Keratinocyte (primary cell): ENCODE measurements around the gene MCF2L2. TPM values are rescaled to one million over a fixed set of nuclear protein-coding genes. Genes with fewer than 3 reads are reported as not detected.

Source experiments
- DNase-seq: peaks from one replicate; pipeline ENCODE4 v3.0.0-alpha.2; 2011; ENCODE audit warnings: low read depth, missing footprints, low spot score
- FAIRE-seq: peaks from 2 replicates; lab custom pipeline; 2011; peaks lifted over from hg19 to GRCh38; lab: Jason Lieb, UNC
- H2AFZ ChIP-seq: 2 replicates; pipeline ENCODE4 v1.6.0; 2012; ENCODE audit warnings: low read length, control low read depth, inconsistent platforms; ENCODE audit not compliant: control insufficient read depth
- H3K27ac ChIP-seq: 2 replicates; pipeline ENCODE4 v1.5.1; 2011; ENCODE audit warnings: low read length; ENCODE audit not compliant: control insufficient read depth, insufficient read depth
- H3K27me3 ChIP-seq: 3 replicates; pipeline ENCODE4 v1.6.0; 2011; ENCODE audit warnings: low read length; ENCODE audit not compliant: control insufficient read depth, insufficient read depth; ENCODE audit errors: extremely low read depth
- H3K36me3 ChIP-seq, 2 experiments: 2 replicates in 1 of 2; 3 replicates in 1 of 2; pipeline ENCODE4 v1.5.1; 2011; ENCODE audit warnings: low read length in 2 of 2, mild to moderate bottlenecking in 1 of 2; ENCODE audit not compliant: control insufficient read depth in 2 of 2, insufficient read depth in 2 of 2; ENCODE audit errors: extremely low read depth in 1 of 2
- H3K4me1 ChIP-seq: 3 replicates; pipeline ENCODE4 v1.5.1; 2011; ENCODE audit warnings: low read length; ENCODE audit not compliant: control insufficient read depth, insufficient read depth; ENCODE audit errors: extremely low read depth
- H3K4me2 ChIP-seq: 3 replicates; pipeline ENCODE4 v1.6.0; 2011; ENCODE audit warnings: low read depth, low read length; ENCODE audit not compliant: control insufficient read depth, insufficient read depth; ENCODE audit errors: extremely low read depth
- H3K4me3 ChIP-seq, 3 experiments: fragments of 200-600 bp in 1 of 3; sonication (generic) in 1 of 3; 2 replicates in 2 of 3; 3 replicates in 1 of 3; pipeline ENCODE4 v1.5.1; 2011 to 2016; ENCODE audit warnings: low read length in 3 of 3, mild to moderate bottlenecking in 3 of 3, control low read depth in 2 of 3, inconsistent platforms in 1 of 3, low read depth in 1 of 3, mixed read lengths in 1 of 3, mixed run types in 1 of 3, moderate library complexity in 1 of 3; ENCODE audit not compliant: control insufficient read depth in 2 of 3, insufficient read depth in 2 of 3; ENCODE audit errors: extremely low read depth in 1 of 3
- H3K79me2 ChIP-seq: 2 replicates; pipeline ENCODE4 v1.6.0; 2012; ENCODE audit warnings: low read length; ENCODE audit not compliant: control insufficient read depth, insufficient read depth
- H3K9ac ChIP-seq: 3 replicates; pipeline ENCODE4 v1.6.0; 2011; ENCODE audit warnings: low read length; ENCODE audit not compliant: control insufficient read depth, insufficient read depth; ENCODE audit errors: extremely low read depth
- H3K9me1 ChIP-seq: 3 replicates; pipeline ENCODE4 v1.6.0; 2011; ENCODE audit warnings: low read length; ENCODE audit not compliant: control insufficient read depth, insufficient read depth; ENCODE audit errors: extremely low read depth
- H3K9me3 ChIP-seq: 2 replicates; pipeline ENCODE4 v1.5.1; 2012; ENCODE audit warnings: low read depth, low read length; ENCODE audit not compliant: control insufficient read depth
- H4K20me1 ChIP-seq: 3 replicates; pipeline ENCODE4 v1.6.0; 2011; ENCODE audit warnings: low read length; ENCODE audit not compliant: control insufficient read depth, insufficient read depth; ENCODE audit errors: extremely low read depth
- CTCF ChIP-seq, 3 experiments: IDR thresholded peaks in 1 of 3; conservative IDR thresholded peaks in 1 of 3; optimal IDR thresholded peaks in 1 of 3; 2 replicates in 2 of 3; 3 replicates in 1 of 3; pipeline versions ENCODE3 to v1.5.1; 2011; ENCODE audit warnings: low read length in 3 of 3, mild to moderate bottlenecking in 3 of 3, moderate library complexity in 2 of 3, control low read depth in 1 of 3, inconsistent platforms in 1 of 3; ENCODE audit not compliant: insufficient read depth in 2 of 3; ENCODE audit errors: extremely low read depth in 1 of 3
- EZH2 ChIP-seq: IDR thresholded peaks from one replicate; pipeline ENCODE4 v1.6.1; 2012; ENCODE audit warnings: inconsistent platforms, mild to moderate bottlenecking, low read length, moderate library complexity
- dilution Hi-C: fragments of 300-500 bp; cut with MboI; formaldehyde crosslinking; loops from one replicate; pipeline ENCODE4 v1.7.0; 2020; ENCODE audit warnings: low sequenced_read_pairs; ENCODE audit not compliant: extremely low pct_ligation_motif_present
- polyA plus RNA-seq, 5 experiments: library from polyadenylated mRNA; depleted of rRNA in 3 of 5; stranded (reverse) in 3 of 5; stranded (forward) in 1 of 5; unstranded in 1 of 5; fragments of >200 nt; gene quantifications; 1 replicate in 1 of 5; 2 replicates in 3 of 5; 3 replicates in 1 of 5; pipeline versions ENCODE4 v1.2.1 to v1.2.3, GENCODE V29; 2011 to 2012; ENCODE audit warnings: missing spikeins in 2 of 5, low read depth in 1 of 5, low replicate concordance in 1 of 5

Gene MCF2L2
- polyA plus RNA-seq, 1 donor (not counting 4 experiments of a cell fraction or from before 2014, with no cell fraction given), result 0.26 TPM

GRCh38 chr3:183307749-183308148 lies 120.7 kb downstream of the MCF2L2 start:
- Histone ChIP-seq H4K20me1 (no peaks in the 10 kb centered on the region), H3K9ac (no peak overlapping the region), H3K36me3 (no peaks in the 10 kb centered on the region), H3K9me3 (no peaks in the 10 kb centered on the region), H3K4me1 (peaks cover 15% of the 10 kb centered on the region), H3K27me3 (no peaks in the 10 kb centered on the region), H3K79me2 (no peaks in the 10 kb centered on the region), H2AFZ (no peak overlapping the region), H3K4me2 (no peak overlapping the region), H3K9me1 (no peaks in the 10 kb centered on the region), H3K4me3 (no peak overlapping the region), H3K27ac (no peak overlapping the region)
- TF ChIP-seq EZH2 (no peak), CTCF (optimal IDR thresholded peaks at IDR 0.05 in 1 of 3, IDR thresholded peaks at IDR 0.05 in 1 of 3, conservative IDR thresholded peaks at IDR 0.05 in 1 of 3; ENCODE audit: extremely low read depth in 1 of 3, insufficient read depth in 2 of 3, low read length in 3 of 3) (no peak)
- FAIRE-seq, result no peak
- dilution Hi-C loops, result no loop called here
- no peak for DNase-seq

GRCh38 chr3:183306798-183307671 lies 121.4 kb downstream of the MCF2L2 start:
- no peak overlapping the region for H3K27ac ChIP-seq

More at GRCh38 chr3:183306798-183307671, 121.4 kb downstream of the MCF2L2 start:
- Histone ChIP-seq H3K4me3 (no peak overlapping the region), H3K9me1 (no peaks in the 10 kb centered on the region), H3K4me1 (peaks cover 15% of the 10 kb centered on the region), H3K9me3 (no peaks in the 10 kb centered on the region), H3K9ac (no peak overlapping the region), H3K27me3 (no peaks in the 10 kb centered on the region), H4K20me1 (no peaks in the 10 kb centered on the region), H3K79me2 (no peaks in the 10 kb centered on the region), H3K36me3 (no peaks in the 10 kb centered on the region), H3K4me2 (no peak overlapping the region), H2AFZ (no peak overlapping the region)
- DNase-seq (no peak), FAIRE-seq (no peak)
- dilution Hi-C loops, result no loop called here
- TF ChIP-seq EZH2, result no peak
- no peak for TF ChIP-seq CTCF (optimal IDR thresholded peaks at IDR 0.05 in 1 of 3, IDR thresholded peaks at IDR 0.05 in 1 of 3, conservative IDR thresholded peaks at IDR 0.05 in 1 of 3; ENCODE audit: extremely low read depth in 1 of 3, insufficient read depth in 2 of 3, low read length in 3 of 3)
